ENCODE measurements around the gene AP1S1. TPM values are rescaled to one million over a fixed set of nuclear protein-coding genes. Genes with fewer than 3 reads are reported as not detected.

Gene AP1S1
- total and polyA plus RNA-seq, 9 of the 15 experiments (the other 6 are each of a cell fraction or from before 2014, with no cell fraction given), result 4.4 to 149 (median 89.4) TPM

DNA sequence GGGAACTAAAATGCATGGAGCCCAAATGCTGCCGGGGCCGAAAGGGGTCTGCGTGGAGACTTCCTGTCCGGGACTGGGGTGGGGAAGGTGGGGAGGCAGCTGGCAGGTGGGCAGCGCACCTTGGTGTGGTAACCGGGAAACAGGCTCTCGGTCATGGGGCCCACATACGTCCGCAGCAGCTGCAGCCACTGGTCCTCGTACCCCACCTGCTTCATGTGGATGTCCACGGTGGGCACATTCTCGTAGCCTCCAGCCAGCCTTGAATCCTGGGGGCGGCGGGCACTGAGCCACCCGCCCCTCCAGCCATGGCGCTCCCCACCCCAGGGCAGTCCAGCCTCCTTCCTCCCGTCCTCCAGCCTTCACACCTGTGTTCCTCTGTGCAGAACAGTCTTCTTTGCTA is 53.2 kb downstream of the AP1S1 start:
- in situ Hi-C loops (cut with MboI), result no loop called here
- no peak overlapping the region for H3K4me2 ChIP-seq (ENCODE audit: insufficient read depth, low read length)
- H3K36me3 ChIP-seq (ENCODE audit: control insufficient read depth, insufficient read depth, low read length), result peaks cover 53% of the 10 kb centered on the region; the same call in 2 of the 3 replicates
- H3K27ac ChIP-seq (ENCODE audit: extremely low read depth, low read depth, low read length), result no peak overlapping the region
- CTCF ChIA-PET (ENCODE audit: low intra/inter-chr PET ratio), result no interaction called here
- H3K9ac ChIP-seq (ENCODE audit: insufficient read depth in 1 of 2, low read depth in 2 of 2, low read length in 2 of 2), result peak overlapping the region in 1 of 2 experiments; percentile 26; a peak in 2 of 4 replicates
- no peaks in the 10 kb centered on the region for H4K20me1 ChIP-seq (replicated peaks; ENCODE audit: control insufficient read depth, insufficient read depth, low read length)
- WGBS (ENCODE audit: insufficient coverage, low coverage, missing lambda C conversion rate), result 90% methylated on average over 10 of the region's 17 CpGs
- no peaks in the 10 kb centered on the region for H3K9me1 ChIP-seq (ENCODE audit: control insufficient read depth, insufficient read depth, low read length)
- no peak overlapping the region for H3K4me3 ChIP-seq
- TF ChIP-seq ZNF589 (CRISPR knock-in tag; IDR thresholded peaks at IDR 0.05; ENCODE audit: low read depth) (no peak), HMG20A (CRISPR knock-in tag; conservative IDR thresholded peaks at IDR 0.05) (no peak), ZNF124 (CRISPR knock-in tag; IDR thresholded peaks at IDR 0.05) (no peak), HMGN3 (IDR thresholded peaks at IDR 0.05; ENCODE audit: borderline replicate concordance, extremely low read depth, insufficient read length, low read depth, low read length) (no peak), RBBP5 (IDR thresholded peaks at IDR 0.05; ENCODE audit: borderline replicate concordance, insufficient read depth, low read length, poor library complexity, severe bottlenecking) (no peak), ZNF764 (CRISPR knock-in tag; IDR thresholded peaks at IDR 0.05; ENCODE audit: low read depth) (no peak), HOXB6 (CRISPR knock-in tag; IDR thresholded peaks at IDR 0.05; ENCODE audit: borderline replicate concordance) (no peak), ZNF707 (CRISPR knock-in tag; conservative IDR thresholded peaks at IDR 0.05) (no peak), ZNF12 (CRISPR knock-in tag; IDR thresholded peaks at IDR 0.05) (no peak), CREBBP (IDR thresholded peaks at IDR 0.05; ENCODE audit: low read depth, low read length) (no peak), SMAD3 (CRISPR knock-in tag; conservative IDR thresholded peaks at IDR 0.05) (no peak), SMARCB1 (IDR thresholded peaks at IDR 0.05; ENCODE audit: insufficient read length, low read depth) (no peak)
- TF ChIP-seq, protein P1, sequence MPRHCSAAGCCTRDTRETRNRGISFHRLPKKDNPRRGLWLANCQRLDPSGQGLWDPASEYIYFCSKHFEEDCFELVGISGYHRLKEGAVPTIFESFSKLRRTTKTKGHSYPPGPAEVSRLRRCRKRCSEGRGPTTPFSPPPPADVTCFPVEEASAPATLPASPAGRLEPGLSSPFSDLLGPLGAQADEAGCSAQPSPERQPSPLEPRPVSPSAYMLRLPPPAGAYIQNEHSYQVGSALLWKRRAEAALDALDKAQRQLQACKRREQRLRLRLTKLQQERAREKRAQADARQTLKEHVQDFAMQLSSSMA (CRISPR knock-in tag; IDR thresholded peaks at IDR 0.05), result no peak
- H3K9me3 ChIP-seq (replicated peaks; ENCODE audit: control insufficient read depth, insufficient read depth, low read depth, low read length), result no peaks in the 10 kb centered on the region
- FAIRE-seq (no peak), DNase-seq (ENCODE audit: extremely low read depth in 1 of 4, low spot score in 3 of 4) (no peak), ATAC-seq (no peak)
- POLR2A ChIA-PET, result no interaction called here
- BruUV-seq (replicated peaks), result no TSS peak
- no peaks in the 10 kb centered on the region for H3K79me2 ChIP-seq (ENCODE audit: control insufficient read depth, insufficient read depth, low read length)
- peaks cover 0 to 7% of the 10 kb centered on the region in 2 experiments; a peak in 1 of 5 replicates for H3K27me3 ChIP-seq (ENCODE audit: control insufficient read depth in 2 of 2, insufficient read depth in 2 of 2, low read length in 2 of 2)
- intact Hi-C loops (cut with micrococcal nuclease), result no loop called here
- no peak overlapping the region for H2AFZ ChIP-seq (ENCODE audit: low read depth, low read length)
- peaks cover 0 to 32% of the 10 kb centered on the region in 2 experiments; a peak in 3 of 5 replicates for H3K4me1 ChIP-seq (replicated peaks in 1 of 2; ENCODE audit: control insufficient read depth in 2 of 2, insufficient read depth in 2 of 2, low read length in 2 of 2)
